Measurements from ENCODE around the gene NDUFAF3.

DNA sequence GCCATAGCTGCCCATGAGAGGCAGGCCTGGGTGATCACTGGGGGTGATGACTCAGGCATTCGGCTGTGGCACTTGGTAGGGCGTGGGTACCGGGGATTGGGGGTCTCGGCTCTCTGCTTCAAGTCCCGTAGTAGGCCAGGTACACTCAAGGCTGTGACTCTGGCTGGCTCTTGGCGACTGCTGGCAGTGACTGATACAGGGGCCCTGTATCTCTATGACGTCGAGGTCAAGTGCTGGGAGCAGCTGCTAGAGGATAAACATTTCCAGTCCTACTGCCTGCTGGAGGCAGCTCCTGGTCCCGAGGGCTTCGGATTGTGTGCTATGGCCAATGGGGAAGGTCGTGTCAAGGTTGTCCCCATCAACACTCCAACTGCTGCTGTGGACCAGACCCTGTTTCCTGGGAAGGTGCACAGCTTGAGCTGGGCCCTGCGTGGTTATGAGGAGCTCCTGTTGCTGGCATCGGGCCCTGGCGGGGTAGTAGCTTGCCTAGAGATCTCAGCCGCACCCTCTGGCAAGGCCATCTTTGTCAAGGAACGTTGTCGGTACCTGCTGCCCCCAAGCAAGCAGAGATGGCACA, 9.4 kb upstream of the NDUFAF3 start:
- TF ChIP-seq TSHZ2 (CRISPR knock-in tag; IDR thresholded peaks at IDR 0.05) (no peak), ARNTL (CRISPR knock-in tag; IDR thresholded peaks at IDR 0.05; ENCODE audit: borderline replicate concordance, low read depth) (no peak), PATZ1 (CRISPR knock-in tag; IDR thresholded peaks at IDR 0.05; ENCODE audit: borderline replicate concordance) (no peak), TCF4 (CRISPR knock-in tag; IDR thresholded peaks at IDR 0.05; ENCODE audit: borderline replicate concordance) (no peak), POU6F1 (CRISPR knock-in tag; IDR thresholded peaks at IDR 0.05; ENCODE audit: borderline replicate concordance, low read depth) (no peak), ZNF565 (CRISPR knock-in tag; conservative IDR thresholded peaks at IDR 0.05; ENCODE audit: low read depth) (no peak)
